ENCODE results near the gene TOX3. TPM values are rescaled to one million over a fixed set of nuclear protein-coding genes. Genes with fewer than 3 reads are reported as not detected.

The TOX3 gene
- total and polyA plus RNA-seq, 2 of the 13 experiments (the other 11 are each of a cell fraction or from before 2014, with no cell fraction given), result 14.5 to 98.6 TPM

GRCh38 chr16:52548261-52549010, 1.5 kb upstream of the TOX3 start (continued):
- TF ChIP-seq RFX5 (IDR thresholded peaks at IDR 0.05; ENCODE audit: low read depth, low read length) (0 out of 2 replicates have a peak, but pooled peaks have one; percentile 16), MYPOP (CRISPR knock-in tag; IDR thresholded peaks at IDR 0.05) (0 out of 2 replicates have a peak, but pooled peaks have one; percentile 21), ZZZ3 (CRISPR knock-in tag; IDR thresholded peaks at IDR 0.05; ENCODE audit: borderline replicate concordance) (no peak), SYNCRIP (IDR thresholded peaks at IDR 0.05; ENCODE audit: insufficient read depth, low read depth, low read length) (no peak), LBX2 (CRISPR knock-in tag; IDR thresholded peaks at IDR 0.05; ENCODE audit: borderline replicate concordance) (no peak), ZNF782 (CRISPR knock-in tag; IDR thresholded peaks at IDR 0.05; ENCODE audit: borderline replicate concordance) (no peak), SOX13 (IDR thresholded peaks at IDR 0.05) (no peak), SOX13 (CRISPR knock-in tag; conservative IDR thresholded peaks at IDR 0.05 in 1 of 2, IDR thresholded peaks at IDR 0.05 in 1 of 2) (peak in 1 of 2 experiments; percentile 58; a peak in 1 of 4 replicates), ZNF281 (CRISPR knock-in tag; IDR thresholded peaks at IDR 0.05; ENCODE audit: borderline replicate concordance) (no peak), IRF1 (CRISPR knock-in tag; IDR thresholded peaks at IDR 0.05; ENCODE audit: low read depth) (no peak), NFYB (CRISPR knock-in tag; IDR thresholded peaks at IDR 0.05) (peak; percentile 69), ZNF883 (CRISPR knock-in tag; IDR thresholded peaks at IDR 0.05; ENCODE audit: not compliant biosample characterization) (no peak), MEIS2 (CRISPR knock-in tag; IDR thresholded peaks at IDR 0.05) (0 out of 2 replicates have a peak, but pooled peaks have one; percentile 24), EP300 (IDR thresholded peaks at IDR 0.05; ENCODE audit: low read depth in 2 of 2, low read length in 2 of 2) (peak in 1 of 2 experiments; percentile 13; a peak in 1 of 4 replicates), EP300 (CRISPR knock-in tag; IDR thresholded peaks at IDR 0.05; ENCODE audit: borderline replicate concordance) (no peak), ARHGAP35 (CRISPR knock-in tag; IDR thresholded peaks at IDR 0.05; ENCODE audit: borderline replicate concordance) (no peak), SIN3A (IDR thresholded peaks at IDR 0.05; ENCODE audit: borderline replicate concordance, low read depth, low read length) (peak; percentile 75; the same call in 1 of the 2 replicates), FOXC1 (CRISPR knock-in tag; IDR thresholded peaks at IDR 0.05; ENCODE audit: borderline replicate concordance) (no peak)
- TF ChIP-seq, protein P1, sequence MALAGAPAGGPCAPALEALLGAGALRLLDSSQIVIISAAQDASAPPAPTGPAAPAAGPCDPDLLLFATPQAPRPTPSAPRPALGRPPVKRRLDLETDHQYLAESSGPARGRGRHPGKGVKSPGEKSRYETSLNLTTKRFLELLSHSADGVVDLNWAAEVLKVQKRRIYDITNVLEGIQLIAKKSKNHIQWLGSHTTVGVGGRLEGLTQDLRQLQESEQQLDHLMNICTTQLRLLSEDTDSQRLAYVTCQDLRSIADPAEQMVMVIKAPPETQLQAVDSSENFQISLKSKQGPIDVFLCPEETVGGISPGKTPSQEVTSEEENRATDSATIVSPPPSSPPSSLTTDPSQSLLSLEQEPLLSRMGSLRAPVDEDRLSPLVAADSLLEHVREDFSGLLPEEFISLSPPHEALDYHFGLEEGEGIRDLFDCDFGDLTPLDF (CRISPR knock-in tag; IDR thresholded peaks at IDR 0.05), result no peak
- TF ChIP-seq, protein P2, sequence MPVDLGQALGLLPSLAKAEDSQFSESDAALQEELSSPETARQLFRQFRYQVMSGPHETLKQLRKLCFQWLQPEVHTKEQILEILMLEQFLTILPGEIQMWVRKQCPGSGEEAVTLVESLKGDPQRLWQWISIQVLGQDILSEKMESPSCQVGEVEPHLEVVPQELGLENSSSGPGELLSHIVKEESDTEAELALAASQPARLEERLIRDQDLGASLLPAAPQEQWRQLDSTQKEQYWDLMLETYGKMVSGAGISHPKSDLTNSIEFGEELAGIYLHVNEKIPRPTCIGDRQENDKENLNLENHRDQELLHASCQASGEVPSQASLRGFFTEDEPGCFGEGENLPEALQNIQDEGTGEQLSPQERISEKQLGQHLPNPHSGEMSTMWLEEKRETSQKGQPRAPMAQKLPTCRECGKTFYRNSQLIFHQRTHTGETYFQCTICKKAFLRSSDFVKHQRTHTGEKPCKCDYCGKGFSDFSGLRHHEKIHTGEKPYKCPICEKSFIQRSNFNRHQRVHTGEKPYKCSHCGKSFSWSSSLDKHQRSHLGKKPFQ (CRISPR knock-in tag; IDR thresholded peaks at IDR 0.05; ENCODE audit: insufficient replicate concordance), result peak; percentile 28
